Stromal cell of bone marrow (primary cell): Measurements from ENCODE around the gene GLT6D1.
"Not testable (repeated sequence)": the region's sequence is repeated elsewhere in the genome, so short reads cannot be mapped to it uniquely, and the experiment has no call there.

Source experiments
- DNase-seq: peaks from one replicate; pipeline ENCODE4 v3.0.0-alpha.2; 2012; ENCODE audit warnings: low read depth

GLT6D1 gene, protein sequence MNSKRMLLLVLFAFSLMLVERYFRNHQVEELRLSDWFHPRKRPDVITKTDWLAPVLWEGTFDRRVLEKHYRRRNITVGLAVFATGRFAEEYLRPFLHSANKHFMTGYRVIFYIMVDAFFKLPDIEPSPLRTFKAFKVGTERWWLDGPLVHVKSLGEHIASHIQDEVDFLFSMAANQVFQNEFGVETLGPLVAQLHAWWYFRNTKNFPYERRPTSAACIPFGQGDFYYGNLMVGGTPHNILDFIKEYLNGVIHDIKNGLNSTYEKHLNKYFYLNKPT

DNA sequence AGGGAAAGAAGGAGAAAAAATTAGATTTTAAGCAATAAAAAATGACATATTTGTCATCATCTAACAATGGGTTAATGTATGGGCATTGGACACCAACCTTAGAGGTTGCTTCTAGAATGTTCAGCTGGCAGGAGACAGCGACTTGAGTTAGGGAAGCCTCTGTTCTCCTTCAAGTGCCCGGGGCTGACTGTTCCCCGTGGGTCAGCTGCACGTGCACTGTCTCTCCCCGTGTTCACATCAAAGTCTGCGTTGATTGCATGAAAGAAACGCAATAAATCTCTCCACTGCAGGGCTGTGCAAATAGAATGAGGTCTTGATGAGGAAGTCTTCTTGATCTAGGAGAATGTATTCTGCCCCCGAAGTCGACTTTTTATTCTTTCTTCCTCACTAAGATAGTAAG, at the start of gene GLT6D1:
Gene GLT6D1 (minus strand): TSS at position 345 of the 400 bp plus-strand sequence. CDS start 353 bp downstream, outside the sequence.
- DNase-seq, result no peak

DNA sequence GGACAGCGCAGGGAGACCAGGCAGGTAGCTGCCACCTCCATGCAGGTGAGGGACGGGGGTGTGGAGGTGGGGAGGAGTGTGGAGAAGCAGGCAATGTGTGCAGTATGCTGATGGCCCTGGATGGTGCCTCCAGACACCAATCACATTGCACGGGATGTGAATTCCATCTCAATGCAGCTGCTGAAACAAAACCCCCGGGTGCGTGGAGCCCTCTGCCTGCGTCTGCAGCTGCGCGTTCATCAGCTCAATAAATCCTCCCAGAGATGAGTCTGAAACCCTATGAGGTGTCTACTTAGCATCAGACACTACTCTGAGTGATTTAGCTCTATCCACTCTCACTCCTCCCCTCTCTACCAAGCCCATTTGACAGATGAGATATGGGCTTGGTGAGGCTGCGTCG, 49.7 kb upstream of the GLT6D1 start:
- no peak for DNase-seq

DNA sequence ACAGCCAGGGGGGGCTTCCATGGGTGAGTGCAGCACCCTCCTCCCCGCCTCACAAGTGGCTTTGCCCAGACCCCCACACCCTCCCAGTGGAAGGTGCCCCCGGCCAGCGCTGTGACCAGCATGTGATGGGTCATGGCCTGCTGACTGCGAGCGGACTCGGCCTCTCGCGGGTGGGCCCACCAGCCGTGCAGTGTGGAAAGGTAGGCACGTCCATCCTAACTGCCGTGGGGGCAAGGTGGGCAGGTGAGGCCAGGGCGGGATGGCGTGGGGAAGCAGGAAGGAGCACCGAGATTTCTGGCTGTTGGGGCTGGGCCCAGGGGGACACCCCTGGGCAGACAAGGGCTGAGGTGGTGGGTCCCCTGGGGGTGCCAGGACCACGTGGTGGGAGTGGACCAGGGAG, 47.9 kb upstream of the GLT6D1 start:
- no peak for DNase-seq

DNA sequence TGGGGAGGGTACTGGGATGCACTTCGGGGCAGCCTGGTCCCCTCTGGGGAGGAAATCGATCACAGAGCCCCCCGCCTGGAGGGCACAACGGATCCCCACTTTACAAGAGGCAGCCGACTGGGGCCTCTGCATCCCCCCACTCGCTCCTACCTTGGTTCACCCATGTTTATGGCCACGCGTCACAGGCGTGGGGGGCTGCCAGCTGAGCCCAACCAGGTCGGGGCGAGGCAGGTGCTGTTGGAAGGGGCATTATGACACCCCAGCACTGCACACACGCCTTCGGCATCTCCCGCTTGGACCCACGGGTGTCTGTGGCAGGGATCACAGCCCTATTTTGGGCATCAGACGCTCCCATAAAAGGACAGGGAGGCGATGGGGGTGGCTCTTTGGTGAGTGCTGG, 45.4 kb upstream of the GLT6D1 start:
- DNase-seq, result no peak

DNA sequence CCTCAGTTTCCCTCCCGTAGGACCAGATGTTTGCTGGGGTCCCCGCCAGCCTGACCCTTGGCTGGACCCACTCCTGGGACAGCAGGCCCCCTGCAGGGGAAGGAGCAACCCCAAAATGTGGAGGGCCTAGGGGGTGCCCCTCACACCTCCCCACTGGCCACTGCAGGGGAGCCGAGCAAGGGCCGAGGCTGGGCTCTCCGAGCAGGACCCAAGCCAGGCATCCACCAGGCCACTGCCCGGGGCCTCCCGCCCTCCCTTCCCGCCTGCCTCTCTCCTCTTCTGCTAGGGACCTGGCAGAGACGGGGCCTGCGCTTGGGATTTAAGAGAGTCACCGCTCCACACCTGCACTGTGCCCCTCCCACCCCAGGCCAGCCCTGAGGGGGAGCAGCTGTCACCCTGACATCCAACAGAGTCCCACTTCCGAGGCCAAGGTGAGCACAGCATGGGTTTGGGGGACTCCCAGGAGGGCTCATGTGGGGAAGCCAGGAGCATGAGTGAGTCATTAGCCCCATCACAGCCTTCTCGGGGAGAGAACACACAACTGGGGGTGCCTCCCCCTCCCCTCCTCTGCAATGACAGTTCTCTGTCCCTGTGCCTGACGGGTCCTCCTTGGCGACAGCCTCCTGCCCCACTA, 44.2 kb upstream of the GLT6D1 start:
- no peak for DNase-seq

DNA sequence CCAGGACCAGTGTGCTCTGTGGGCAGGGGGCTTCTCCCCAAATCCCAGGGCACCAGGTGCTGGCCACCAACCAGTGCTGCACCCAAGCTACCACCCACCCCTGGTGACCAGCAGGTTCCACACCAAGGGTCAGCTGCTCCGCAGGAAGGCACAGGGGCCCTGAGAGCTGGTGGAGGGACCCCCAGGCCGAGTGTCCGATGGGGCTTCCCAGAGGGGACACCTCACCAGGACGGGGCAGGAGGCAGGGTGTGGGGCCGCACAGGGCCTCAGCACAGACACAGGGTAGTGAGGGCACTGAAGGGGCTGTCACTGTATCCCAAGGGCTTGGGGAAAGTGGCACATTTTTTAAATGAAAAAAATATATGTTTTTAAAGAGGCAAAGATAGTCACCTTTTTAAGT, 41.8 kb upstream of the GLT6D1 start:
- DNase-seq, result no peak

DNA sequence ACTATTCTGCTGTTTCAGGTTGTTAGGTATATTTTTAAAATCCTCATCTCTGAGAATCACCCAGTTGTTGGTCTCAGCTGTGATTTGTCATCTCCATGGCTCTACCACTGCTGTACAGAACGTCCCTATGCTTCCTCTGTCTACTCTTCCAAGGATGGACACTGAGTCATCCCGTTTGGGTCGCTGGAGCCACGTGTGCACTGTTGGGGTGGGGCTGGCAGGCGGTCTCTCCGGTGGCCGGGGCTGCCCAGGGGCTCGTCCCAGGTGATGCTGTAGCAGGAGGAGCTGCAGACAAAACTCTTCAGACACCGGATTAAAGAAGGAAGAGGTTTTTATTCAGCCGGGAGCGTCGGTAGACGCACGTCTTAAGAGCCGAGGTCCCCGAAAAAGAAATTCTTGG, 40.7 kb upstream of the GLT6D1 start:
- DNase-seq, result no peak

DNA sequence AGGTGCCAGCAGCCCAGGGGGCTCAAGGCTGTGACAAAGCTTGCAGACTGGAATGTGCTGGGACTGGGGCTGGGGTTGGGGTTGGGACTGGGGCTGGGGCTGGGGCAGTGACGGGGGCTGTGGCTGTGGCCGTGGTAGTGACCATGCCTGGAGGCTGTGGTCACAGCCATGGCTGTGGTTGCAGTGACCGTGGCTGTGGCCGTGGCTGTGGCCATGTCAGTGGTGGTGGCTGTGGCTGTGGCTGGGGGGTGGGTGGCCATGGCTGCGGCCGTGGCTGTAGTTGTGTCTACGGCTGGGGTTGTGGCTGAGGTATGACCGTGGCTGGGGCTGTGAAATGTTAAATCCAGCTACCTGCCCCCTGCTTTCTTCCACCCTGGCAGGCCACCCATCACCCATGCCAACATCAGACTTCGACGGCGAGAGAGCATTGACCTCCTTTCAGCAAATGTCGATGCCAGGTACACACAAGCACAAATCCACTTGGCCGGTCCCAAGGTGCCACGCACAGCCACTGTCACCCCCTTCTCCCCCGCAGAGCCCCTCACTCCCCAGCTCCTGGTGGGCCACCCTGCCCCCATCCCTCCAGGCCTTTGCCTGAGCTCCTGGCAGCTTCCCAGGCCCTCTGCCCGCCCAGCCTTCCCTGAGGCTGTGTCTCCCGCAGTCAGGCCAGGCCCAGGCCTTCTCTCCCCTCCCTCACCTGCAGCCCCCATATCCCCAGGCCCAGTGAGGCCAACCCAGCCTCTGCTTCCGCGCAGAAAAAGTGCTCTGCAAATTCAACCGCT, 39.1 kb upstream of the GLT6D1 start:
- no peak for DNase-seq

DNA sequence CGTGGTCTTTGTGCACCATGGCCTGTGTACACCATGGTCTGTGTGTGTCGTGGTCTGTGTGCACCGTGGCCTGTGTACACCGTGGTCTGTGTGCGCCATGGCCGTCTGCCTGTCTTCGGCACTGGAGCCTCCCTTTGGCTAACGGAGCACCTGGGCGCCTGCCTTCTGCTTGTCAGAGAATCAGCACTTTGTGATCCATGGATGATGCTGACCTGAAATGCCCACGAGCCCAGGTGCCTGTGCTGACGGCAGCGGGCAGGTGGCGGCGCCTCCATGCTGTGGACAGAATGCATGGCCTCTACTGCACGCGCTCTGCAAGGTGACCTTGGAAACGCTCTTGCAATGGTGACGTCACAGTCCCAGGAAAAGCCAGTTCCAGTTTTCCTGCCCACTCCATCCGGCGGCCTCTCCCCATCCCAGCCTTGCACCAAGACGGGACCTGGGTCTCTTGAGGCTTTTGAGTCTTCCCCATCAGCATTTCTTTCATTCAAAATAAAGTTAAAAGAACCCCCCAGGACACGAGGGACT, 38.4 kb upstream of the GLT6D1 start:
- no peak for DNase-seq

DNA sequence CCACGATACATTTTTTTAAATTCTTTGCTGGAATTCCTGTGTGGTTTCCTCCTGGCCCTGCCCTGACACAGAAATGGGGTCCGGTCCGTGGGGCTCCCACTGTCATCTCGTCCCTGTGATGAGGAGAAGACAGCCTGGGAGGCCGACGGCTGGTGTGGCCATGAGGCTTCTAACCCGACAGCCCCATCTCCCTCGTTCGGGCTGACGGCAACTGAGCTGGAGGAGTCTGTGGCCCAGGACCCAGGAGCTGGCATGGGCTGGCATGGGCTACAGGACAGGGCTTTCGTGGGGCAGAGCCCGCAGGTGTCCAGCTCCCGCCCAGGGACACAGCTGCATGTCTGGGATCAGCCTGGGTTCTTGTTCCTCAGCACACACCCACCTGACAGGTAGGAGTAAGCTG, 37.6 kb upstream of the GLT6D1 start:
- DNase-seq, result no peak

DNA sequence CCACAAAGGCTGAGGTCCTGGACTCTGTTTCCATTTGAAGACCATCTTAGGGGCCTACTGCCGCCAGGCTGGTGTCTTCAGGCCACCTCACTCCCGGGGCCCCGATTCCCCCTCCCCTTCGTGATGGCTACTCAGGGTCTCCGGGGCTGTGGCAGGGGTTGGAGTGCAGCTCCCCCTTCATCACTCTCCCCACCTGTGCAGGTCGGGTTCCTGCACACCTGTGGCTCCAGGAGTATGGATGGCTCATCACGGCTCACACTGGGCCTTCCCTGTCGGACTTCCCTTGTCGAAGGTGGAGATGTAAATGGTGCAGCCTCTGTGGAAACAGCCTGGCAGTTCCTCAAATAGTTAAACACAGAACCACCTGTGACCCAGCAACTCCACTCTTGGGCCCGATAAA, 35.6 kb upstream of the GLT6D1 start:
- no peak for DNase-seq

DNA sequence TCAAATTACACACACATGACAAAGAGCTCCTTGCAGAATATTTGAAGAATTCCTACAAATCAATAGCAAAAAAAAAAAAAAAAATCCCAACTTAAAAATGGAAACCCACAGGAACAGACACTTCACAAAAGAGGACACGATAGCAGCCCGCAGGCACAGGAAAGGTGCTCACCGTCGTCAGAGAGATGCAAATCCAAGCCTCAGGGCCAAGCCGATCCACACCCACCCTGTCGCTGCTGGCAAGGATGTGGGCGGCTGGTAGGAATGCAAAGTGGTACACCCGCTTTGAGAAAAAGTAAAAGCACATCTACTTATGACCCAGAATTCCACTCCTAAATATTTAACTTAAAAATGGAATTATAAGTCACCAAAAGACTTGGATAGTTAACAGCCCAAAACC, 34.6 kb upstream of the GLT6D1 start:
- no peak for DNase-seq

DNA sequence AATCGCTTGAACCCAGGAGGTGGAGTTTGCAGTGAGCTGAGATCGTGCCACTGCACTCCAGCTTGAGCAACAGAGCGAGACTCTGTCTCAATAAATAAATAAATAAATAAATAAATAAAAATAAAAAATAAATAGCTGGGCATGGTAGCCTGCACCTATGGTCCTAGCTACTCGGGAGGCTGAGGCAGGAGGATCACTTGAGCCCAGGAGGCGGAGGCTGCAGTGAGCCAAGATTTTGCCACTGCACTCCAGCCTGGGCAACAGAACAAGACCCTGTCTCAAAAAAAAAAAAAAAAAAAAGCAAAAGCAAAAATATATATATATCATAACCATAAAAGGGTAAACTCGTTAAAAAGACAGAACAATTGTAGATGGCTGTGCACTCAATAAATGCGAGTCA, 33.4 kb upstream of the GLT6D1 start:
- DNase-seq, result not testable (repeated sequence)

DNA sequence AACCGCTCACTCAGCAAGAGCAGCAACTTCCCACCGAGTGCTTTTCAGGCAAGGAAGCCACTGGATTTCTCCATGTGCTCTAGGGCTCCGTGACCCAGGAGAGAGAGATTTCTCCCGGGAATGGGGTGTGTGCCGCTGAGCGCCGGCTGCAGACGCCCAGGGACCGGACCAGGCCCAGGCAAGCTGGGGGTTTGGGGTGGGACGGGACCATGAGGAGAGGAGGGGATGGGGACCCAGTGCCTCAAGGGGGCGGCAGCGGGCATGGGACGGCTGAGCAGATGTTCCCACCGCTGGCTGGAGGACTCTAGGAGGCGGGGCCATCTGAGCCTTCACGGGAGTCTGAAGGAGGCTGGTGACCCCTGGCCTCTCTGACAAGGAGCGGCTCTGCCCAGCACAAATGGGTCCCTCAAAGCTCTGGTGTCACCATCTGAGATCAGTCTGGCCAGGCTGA, 32.3 kb upstream of the GLT6D1 start:
- no peak for DNase-seq

DNA sequence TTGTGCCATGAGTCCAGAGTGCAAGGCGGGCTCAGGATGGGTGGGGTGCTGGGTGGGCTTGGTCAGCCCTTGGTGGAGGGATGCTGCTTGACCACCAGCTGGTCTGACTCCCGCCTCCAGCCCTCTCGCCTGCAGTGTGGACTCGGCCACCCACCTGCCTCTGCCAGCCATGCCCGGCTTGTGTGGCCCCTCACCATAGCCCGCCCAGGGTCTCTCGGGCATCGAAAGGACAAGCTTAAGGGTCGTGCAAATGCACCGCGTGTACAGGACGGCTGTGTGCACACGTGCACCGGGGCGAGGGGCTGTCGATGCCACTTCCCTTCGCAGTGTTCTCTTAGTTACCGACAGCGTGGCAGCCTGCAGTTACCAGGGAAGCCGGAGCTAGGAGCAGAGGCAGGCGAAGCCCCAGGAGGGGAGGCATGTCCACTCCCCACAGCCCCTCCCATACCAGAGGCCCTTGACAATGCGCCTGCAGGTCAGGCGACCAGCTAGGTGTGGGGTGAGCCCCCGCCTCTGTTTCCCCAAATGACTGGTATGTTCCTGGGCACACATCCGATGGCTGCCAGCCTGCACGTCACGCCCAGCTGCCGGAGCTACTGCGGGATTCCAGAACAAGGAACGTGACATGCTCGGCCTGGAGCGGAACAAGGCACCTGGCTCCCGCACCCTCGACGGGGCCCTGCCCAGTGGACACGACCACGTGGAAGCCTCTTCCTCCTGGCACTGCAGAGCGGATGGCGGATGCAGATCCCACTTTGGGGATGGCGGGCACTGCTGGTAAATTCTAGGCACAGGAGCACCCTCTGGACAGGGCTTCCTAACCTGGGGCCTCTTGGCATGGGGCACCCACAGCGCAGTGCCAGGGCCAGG, 31.6 kb upstream of the GLT6D1 start:
- DNase-seq, result no peak

DNA sequence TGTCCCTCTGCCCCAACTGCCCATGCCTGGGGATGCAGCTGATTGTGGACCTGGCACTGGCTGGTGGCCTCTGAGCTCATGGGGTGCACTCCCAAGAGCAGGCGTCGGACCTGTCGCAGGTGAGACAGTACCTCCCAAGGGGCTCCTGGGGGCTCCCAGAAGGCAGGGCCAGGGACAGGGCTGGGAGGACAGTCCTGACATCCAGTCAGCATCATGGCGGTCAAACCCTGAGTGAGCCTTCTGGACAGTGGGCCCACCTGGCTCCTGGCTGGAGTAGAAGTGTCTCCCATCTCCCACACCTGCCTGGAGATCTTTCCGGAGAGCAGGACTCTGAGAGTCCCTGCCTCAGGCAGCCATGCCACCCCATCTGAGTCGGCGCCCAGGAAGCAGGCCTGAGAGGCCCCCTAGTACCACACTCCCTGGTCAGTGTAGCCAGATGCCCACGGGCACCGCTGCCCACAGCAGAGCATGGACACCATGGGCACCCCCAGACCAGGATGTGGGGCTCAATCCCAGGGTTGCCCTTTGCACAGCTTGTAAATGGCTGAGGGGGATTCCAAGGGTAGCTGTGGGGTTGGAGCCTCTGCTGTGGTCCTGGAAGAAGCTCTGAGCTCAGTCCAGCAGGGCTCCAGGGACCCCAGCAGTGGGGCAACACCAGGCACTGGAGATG, 30.4 kb upstream of the GLT6D1 start:
- no peak for DNase-seq

DNA sequence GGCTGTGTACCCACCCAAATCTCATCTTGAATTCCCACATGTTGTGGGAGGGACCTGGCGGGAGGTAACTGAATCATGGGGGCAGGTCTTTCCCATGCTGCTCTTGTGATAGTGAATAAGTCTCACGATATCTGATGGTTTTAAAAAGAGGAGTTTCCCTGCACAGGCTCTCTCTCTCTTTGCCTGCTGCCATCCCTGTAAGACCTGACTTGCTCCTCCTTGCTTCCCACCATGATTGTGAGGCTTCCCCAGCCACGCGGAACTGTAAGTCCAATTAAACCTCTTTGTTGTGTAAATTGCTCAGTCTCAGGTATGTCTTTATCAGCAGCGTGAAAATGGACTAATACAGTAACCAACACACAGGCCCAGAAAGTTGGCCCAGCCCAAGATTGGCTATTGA, 29.7 kb upstream of the GLT6D1 start:
- DNase-seq, result not testable (repeated sequence)

DNA sequence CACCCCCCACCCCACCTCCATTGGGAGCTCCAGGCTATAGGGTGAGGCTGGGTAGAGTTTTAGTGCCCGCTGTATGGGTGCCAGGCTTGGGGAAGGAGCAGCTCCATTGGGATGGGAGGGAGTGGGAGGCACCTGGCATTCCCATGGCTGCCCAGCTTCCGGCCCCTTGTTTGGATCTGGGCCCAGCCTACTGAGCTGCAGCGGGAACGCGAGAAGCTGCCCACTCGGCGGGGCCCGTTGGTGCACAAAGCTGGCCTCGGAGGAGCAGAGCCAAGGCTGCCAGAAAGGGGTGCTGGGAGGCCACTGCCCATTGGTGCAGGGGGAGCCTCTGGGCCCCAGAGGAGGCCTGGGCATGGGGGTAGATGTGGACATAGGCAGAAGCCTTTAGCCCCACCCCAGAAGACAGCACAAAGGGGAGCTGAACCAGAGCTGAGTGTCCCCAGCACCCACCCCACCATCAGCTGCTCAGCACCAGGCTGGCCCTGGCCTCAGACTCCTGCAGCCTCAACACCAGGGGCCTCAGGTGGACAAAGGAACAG, 28.2 kb upstream of the GLT6D1 start:
- no peak for DNase-seq

DNA sequence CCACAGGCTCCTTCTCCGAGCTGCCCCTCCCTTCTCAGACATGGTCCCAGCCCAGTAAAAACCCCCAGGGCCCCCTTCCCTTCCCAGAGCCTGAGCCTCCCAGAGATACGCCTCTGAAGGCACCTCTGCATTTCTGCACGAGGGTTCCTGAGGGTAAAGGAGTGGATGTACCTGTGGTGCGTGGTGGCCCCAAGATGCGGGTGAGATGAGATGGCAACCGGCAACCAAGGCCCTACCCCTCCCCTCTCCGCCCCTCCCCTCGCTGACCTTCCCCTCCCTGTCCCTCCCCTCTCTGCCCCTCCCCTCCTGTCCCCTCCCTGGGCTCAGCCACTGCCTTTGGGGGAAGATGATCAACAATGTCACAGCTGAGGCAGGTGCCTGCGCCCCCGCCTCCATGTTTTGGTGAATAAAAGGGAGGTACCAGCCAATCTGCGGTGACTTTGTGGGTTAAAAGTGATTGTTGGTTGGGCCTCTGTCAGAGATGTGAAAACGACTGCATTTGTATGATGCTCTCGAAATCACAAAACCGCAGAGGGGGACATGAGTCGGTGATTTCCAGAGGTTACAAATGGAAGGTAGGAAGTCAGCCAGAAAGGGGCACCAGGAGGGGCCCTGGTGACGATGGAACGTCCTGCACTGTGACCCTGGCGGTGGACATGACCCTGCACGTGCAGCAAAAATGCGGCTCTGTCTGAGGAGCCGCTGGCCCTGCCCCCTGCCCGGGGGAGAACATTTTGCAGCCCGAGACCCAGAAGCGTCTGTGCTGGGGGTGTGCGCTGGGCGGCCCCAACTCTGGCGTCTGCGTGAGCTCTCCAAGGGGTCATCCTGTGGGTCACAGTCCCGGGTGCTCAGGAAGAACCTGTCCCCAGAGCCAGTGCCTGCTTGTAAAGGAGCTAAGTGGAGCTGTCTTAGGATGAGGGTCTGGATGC, 27.5 kb upstream of the GLT6D1 start:
- no peak for DNase-seq

DNA sequence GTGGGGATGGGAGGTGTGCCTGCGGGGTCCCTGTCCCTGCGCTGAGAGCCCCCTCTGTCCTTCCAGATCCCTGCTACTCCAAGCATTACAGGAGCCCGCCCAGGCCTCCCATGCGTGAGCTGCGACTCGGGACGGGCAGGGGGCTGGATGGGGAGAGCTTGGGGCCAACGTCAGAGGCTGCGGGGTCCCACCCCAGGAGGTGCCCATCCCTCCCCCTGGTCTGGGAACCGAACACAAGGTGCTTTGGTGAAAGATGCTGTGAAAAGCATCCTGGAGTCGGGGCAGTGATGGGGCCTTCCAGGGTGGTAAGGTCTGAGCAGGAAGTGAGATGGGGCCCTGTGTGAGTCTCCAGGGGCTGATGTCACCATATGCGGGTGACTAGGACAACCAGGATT, 26.5 kb upstream of the GLT6D1 start:
- DNase-seq, result no peak
